GM13977 (cell line): ENCODE results near the gene LRRC51.

ENCODE experiments used
- DNase-seq: peaks from one replicate; pipeline ENCODE4 v3.0.0; 2012; ENCODE audit warnings: low spot score
- in situ Hi-C: fragments of 300-500 bp; cut with MboI; formaldehyde crosslinking; loops from one replicate; pipeline ENCODE4 v1.12.0; 2022; ENCODE audit warnings: low sequenced_read_pairs, low pct_unique_long_range_greater_than_20kb, mixed read lengths, inconsistent platforms; ENCODE audit not compliant: unreplicated experiment
- TF ChIP-seq, protein P1 (sequence below): IDR thresholded peaks from 2 replicates; pipeline ENCODE4 v1.5.1; 2012; ENCODE audit warnings: mild to moderate bottlenecking, control low read depth; ENCODE audit not compliant: insufficient read depth; ENCODE audit errors: extremely low read depth, missing control alignments

LRRC51 gene, protein sequence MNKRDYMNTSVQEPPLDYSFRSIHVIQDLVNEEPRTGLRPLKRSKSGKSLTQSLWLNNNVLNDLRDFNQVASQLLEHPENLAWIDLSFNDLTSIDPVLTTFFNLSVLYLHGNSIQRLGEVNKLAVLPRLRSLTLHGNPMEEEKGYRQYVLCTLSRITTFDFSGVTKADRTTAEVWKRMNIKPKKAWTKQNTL

DNA sequence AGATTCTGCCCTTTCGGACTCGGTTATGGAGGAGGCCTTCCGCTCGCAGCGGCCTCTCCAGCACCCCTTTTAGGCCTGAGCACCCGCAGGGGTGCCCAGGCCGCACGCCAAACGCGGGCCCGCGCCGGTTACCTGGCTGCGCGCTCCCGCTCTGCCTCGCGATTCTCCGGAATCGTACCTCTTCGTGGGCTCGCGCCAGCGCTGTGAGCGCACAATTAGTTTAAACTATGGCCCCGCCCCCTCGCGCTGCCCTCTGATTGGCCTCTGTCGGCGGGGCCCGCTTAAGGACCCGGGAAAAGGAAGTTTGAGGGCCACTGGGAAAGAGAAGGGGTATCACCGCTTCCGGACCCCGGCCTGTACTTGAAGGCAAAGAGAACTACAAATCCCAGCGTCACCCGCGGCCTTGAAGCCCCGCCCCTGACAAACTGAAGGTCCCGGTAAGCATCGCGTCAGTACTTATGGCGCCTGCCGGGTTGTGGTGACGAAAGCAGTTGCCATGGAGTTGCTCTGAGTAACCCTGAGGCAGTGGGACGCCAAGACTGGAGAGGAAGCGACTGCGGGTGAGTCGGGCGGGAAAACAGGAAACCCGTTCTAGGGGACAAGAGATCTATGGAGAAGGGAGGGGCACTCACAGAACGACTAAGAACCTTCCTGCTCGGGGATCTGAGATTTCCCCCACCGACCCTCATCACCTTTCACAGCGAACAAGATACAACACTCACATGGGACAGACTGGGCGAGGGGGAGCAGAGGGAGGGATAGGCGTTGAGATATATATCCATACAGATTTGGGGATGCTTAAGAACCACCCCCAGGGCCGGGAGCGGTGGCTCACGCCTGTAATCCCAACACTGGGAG is at the start of gene LRRC51, which contains the start of gene NUMA1:
Gene LRRC51 (plus strand): TSS at position 525 of the 858 bp plus-strand sequence. CDS start 8,234 bp downstream, outside the sequence.
Gene NUMA1 (minus strand): TSS at position 217 of the 858 bp plus-strand sequence. CDS start 44,599 bp downstream, outside the sequence.
- DNase-seq = peak; percentile 91
- in situ Hi-C loops = no loop called here

DNA sequence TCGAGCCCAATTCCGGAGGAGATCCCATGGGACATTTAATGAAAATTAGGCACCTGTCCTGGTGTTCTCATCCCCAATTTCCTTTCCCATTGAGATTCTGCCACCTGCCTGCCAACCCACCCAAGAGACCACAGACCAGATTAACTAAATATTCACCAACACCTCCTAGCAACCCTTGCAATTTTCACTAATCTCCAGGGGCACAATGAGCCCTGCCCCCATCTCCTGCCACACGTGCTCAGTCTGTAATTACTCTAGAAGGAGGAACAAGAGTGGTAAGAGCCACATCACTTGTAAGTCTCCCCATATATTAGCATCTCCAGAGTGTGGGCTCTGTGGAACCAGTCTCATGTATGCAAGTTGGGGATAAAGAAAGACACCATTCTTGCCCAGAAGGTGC is 44.0 kb upstream of the LRRC51 start:
- TF ChIP-seq, protein P1, sequence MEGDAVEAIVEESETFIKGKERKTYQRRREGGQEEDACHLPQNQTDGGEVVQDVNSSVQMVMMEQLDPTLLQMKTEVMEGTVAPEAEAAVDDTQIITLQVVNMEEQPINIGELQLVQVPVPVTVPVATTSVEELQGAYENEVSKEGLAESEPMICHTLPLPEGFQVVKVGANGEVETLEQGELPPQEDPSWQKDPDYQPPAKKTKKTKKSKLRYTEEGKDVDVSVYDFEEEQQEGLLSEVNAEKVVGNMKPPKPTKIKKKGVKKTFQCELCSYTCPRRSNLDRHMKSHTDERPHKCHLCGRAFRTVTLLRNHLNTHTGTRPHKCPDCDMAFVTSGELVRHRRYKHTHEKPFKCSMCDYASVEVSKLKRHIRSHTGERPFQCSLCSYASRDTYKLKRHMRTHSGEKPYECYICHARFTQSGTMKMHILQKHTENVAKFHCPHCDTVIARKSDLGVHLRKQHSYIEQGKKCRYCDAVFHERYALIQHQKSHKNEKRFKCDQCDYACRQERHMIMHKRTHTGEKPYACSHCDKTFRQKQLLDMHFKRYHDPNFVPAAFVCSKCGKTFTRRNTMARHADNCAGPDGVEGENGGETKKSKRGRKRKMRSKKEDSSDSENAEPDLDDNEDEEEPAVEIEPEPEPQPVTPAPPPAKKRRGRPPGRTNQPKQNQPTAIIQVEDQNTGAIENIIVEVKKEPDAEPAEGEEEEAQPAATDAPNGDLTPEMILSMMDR = no peak
- no peak for DNase-seq
- in situ Hi-C loops = no loop called here

More for the DNA sequence above, at the start of gene LRRC51, which contains the start of gene NUMA1:
- TF ChIP-seq, protein P1 = no peak

DNA sequence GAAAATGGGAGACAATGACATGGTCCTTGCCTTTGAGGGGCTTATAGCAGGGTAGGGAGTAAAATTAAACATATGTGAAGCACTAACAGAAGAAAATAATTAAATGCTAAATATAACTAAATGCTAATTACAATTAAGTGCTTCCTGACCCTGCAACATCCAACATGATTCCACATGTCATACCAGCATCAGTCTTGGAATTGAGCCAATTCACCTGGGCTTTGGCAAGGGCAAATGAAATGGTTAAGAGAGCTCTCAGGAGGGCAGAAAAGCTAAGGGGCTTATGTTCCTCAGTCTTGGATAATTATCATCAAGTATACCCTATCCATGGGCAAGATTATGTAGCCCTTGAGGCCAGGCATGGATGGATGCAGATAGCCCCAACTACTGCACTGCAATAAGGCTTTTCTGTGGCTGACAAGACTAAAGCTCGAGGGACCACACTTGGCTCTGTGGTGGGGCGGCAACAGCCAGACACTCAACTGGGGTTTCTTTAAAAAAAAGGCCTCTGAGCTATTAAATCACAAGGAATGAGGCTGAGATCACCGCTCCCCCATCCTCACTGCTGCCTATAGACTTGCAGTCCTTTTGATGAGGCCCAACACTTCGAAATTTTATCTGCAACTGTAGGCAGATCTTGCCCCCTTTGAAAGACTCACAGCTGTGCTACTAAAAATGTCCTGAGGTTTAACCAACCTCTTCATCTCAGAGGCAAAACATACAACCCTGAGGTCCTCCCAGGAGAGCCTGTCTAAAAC is 42.9 kb upstream of the LRRC51 start:
- TF ChIP-seq, protein P1 = no peak
- in situ Hi-C loops = no loop called here
- no peak for DNase-seq

DNA sequence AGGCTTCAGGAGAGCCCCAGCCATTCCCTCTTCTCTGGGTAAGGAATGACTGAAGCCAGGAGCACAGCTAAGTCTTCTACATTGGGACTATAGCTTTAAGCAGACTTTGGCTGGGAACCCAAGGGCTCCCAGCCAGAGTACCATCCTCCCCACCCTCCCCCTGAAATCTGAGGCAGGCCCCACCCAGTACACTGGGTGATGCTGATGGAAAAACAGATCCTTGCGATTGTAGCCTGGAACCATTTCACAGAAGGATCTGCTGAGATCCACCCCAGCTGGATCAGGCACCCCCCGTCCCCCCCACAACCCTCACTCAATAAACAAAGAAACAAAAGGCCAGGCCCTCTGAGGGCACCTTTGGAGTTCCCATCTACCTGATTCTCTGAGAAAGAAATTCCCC is 42.2 kb upstream of the LRRC51 start:
- TF ChIP-seq, protein P1 = no peak
- in situ Hi-C loops = no loop called here
- DNase-seq = no peak

DNA sequence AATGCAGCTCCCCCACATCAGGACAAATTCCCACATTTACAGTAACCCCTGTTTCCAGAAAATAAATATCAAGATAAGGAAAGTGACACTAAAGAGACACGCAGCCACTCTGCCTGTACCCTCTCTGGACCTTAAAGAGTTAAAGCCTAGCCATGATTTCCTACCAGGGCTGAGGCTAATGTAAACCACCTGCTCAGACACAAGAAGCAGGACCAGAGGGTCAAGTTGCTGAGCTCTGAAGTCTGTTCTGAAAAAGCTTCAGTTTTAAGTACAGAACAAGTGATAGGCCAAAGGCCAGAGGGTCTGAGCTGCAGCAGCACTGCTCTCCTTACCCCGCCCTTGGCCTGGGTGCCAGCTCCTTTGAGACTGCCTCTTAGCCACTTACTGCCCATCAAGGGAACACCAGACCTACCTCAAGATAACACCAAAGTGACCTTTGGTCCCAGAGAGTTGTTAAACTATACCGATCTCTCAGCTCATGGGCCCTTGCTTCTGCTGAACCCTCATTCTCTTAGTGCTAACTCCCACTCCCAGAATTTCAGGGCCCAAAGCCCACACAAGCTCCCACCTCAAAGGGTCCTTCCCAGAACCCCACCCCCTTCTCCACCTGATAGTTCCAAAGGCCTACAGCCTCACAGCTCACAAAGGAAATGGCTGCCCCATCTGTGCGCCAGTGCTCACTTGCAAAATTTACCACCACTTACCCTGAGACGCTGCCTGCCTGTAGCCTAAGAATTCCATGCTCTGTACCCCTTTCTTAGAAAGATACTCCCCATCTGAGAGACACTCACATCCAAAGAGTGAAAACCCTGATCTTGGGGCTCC is 41.4 kb upstream of the LRRC51 start:
- in situ Hi-C loops = no loop called here
- no peak for DNase-seq

More for the DNA sequence above, 41.4 kb upstream of the LRRC51 start:
- TF ChIP-seq, protein P1 = no peak
